Omental fat pad (tissue), 4 donors: ENCODE data around the gene AQP3. TPM values are rescaled to one million over a fixed set of nuclear protein-coding genes. Genes with fewer than 3 reads are reported as not detected.
"Not testable (repeated sequence)": the region's sequence is repeated elsewhere in the genome, so short reads cannot be mapped to it uniquely, and the experiment has no call there.

Experiments used
- ATAC-seq: fragments of 150-250 bp; one replicate; pipeline ENCODE4 v1.9.1; 2016; ENCODE audit warnings: mild to moderate bottlenecking, moderate library complexity; ENCODE audit not compliant: low FRiP score
- DNase-seq: peaks from one replicate; pipeline ENCODE4 v3.0.0-alpha.2; 2019; ENCODE audit warnings: low spot score
- CTCF ChIP-seq, 3 donors: fragments of 450-650 bp; IDR thresholded peaks; one replicate each; pipeline ENCODE4 v1.5.1; 2016 to 2017; ENCODE audit warnings: antibody characterized with exemption in 3 of 3, mild to moderate bottlenecking in 3 of 3, moderate library complexity in 2 of 3
- total RNA-seq, 4 donors: library from RNA; depleted of rRNA; stranded (reverse); fragments of >200 nt; gene quantifications; one replicate each; pipeline ENCODE4 v1.1.0, GENCODE V29; 2016

The AQP3 gene
- total RNA-seq, result 100 to 1,000 TPM in 1 of 4 donors, 10 to 100 TPM in 2, 1 to 10 TPM in 1; 9.9 to 139 (median 46.3) TPM

- ATAC-seq, result peak; percentile 83
- DNase-seq, result no peak
- TF ChIP-seq CTCF (IDR thresholded peaks at IDR 0.05), result no peak
Measured at GRCh38 chr9:33446946-33447798, at the start of gene AQP3. Gene AQP3, minus strand, starts transcription at chr9:33447593. Its CDS starts 63 bp downstream, at chr9:33447530.

- DNase-seq, ATAC-seq: not testable (repeated sequence)
Measured at GRCh38 chr9:33493819-33494218, 46.4 kb upstream of the AQP3 start.

DNA sequence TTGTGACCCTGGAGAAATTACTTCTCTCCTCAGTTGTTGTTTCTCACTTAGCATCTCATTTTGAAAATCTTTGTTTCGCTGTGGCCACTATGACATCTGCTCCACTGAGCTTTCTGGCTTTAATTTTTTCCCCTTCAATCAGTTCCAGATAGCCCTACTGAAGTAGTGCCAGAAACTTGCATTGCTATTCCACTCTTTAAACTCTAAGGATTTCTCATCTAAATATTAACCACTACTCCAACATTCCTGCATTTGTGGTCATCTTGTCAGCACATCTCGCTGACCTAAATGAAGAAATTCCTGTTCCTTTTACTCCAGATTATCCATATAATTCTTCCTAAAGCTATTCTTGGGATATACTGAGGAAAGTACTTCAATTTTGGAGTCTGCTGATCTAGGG lies 41.7 kb upstream of the AQP3 start:
- no peak for DNase-seq
- no peak for TF ChIP-seq CTCF (IDR thresholded peaks at IDR 0.05)
- ATAC-seq, result no peak

GRCh38 chr9:33485312-33485711 lies 37.9 kb upstream of the AQP3 start:
- not testable (repeated sequence) for ATAC-seq, DNase-seq

DNA sequence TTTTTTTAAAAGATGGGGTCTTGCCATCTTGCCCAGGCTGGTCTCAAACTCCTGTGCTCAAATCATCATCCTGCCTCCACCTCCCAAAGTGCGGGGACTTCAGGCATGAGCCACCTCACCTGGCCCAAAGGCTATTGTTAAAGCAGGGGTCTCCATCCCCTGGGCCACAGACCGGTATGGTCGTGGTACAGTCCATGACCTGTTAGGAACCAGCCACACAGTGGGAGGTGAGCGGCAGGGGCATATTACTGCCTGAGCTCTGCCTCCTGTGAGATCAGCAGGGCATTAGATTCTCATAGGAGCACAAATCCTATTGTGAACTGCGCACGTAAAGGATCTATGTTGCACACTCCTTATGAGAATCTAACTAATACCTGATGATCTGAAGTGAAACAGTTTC lies 33.6 kb upstream of the AQP3 start:
- TF ChIP-seq CTCF (IDR thresholded peaks at IDR 0.05), result no peak
- no peak for ATAC-seq
- DNase-seq, result no peak

GRCh38 chr9:33480106-33480505 lies 32.7 kb upstream of the AQP3 start:
- no peak for DNase-seq
- no peak for TF ChIP-seq CTCF (IDR thresholded peaks at IDR 0.05)
- no peak for ATAC-seq

DNA sequence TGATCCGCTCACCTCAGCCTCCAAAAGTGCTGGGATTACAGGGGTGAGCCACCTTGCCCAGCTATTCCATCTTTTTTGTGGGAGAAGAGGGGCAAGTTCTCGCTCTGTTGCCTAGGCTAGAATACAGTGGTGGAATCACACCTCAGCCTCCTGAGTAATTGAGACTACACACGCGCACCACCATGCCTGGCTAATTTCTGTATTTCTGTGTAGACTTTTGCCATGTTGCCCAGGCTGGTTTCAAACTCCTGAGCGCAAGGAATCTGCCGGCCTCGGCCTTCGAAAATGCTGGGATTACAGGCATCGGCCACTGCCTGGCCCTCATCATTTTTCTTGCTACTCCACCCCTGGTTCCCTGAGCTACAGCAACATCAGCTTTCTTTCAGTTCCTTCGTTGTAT lies 29.1 kb upstream of the AQP3 start:
- no peak for ATAC-seq
- TF ChIP-seq CTCF (IDR thresholded peaks at IDR 0.05), result no peak
- no peak for DNase-seq

DNA sequence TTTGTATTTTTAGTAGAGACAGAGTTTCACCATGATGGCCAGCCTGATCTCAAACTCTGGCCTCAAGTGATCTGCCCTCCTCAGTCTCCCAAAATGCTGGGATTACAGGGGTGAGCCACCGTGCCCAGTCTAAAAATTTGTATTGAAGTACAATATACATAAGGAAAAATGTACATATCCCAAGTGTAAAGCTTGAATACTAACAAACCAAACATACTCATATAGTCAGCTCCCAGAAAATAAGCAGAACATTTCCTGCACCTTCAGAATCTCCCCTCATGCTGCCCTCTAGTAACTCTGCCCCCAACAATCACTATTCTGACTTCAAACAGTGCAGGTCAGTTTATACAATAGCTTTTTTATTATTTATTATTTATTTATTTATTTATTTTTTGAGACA lies 28.0 kb upstream of the AQP3 start:
- no peak for DNase-seq
- TF ChIP-seq CTCF (IDR thresholded peaks at IDR 0.05), result no peak

More for the DNA sequence above, 28.0 kb upstream of the AQP3 start:
- no peak for ATAC-seq
